Activated gamma-delta T cell treated with Interleukin-2 at 50 U/mL for 16 hours (primary cell): Measurements from ENCODE around the gene SREBF1.
A peak's percentile ranks its signal among the peaks of the same experiment; 100 is the strongest.

Experiments used
- DNase-seq: peaks from one replicate; pipeline ENCODE4 v3.0.0-alpha.2; 2020

Gene SREBF1

GRCh38 chr17:17839791-17840707 lies 3.3 kb upstream of the SREBF1 start:
- DNase-seq = peak; percentile 65

GRCh38 chr17:17837966-17838962 lies 1.5 kb upstream of the SREBF1 start:
- DNase-seq = no peak

- no peak for DNase-seq
Measured at GRCh38 chr17:17837380-17837821, 615 bp upstream of the SREBF1 start.

GRCh38 chr17:17836250-17836817 lies 452 bp downstream of the SREBF1 start:
- DNase-seq = peak; percentile 93

GRCh38 chr17:17835415-17836249 lies 1.2 kb downstream of the SREBF1 start:
- no peak for DNase-seq

- no peak for DNase-seq
Measured at GRCh38 chr17:17834974-17835373, 1.8 kb downstream of the SREBF1 start.

GRCh38 chr17:17833658-17834357 lies 3.0 kb downstream of the SREBF1 start:
- DNase-seq = no peak

GRCh38 chr17:17832032-17832363 lies 4.8 kb downstream of the SREBF1 start:
- no peak for DNase-seq

GRCh38 chr17:17831208-17832031 lies 5.4 kb downstream of the SREBF1 start:
- no peak for DNase-seq

GRCh38 chr17:17830740-17831207 lies 6.0 kb downstream of the SREBF1 start:
- no peak for DNase-seq

- no peak for DNase-seq
Measured at GRCh38 chr17:17830269-17830567, 6.6 kb downstream of the SREBF1 start.

GRCh38 chr17:17827826-17828621 lies 8.8 kb downstream of the SREBF1 start:
- no peak for DNase-seq

- no peak for DNase-seq
Measured at GRCh38 chr17:17826942-17827785, 9.6 kb downstream of the SREBF1 start.

GRCh38 chr17:17826342-17826713 lies 10.5 kb downstream of the SREBF1 start:
- DNase-seq = no peak

- DNase-seq = no peak
Measured at GRCh38 chr17:17824783-17825614, 11.8 kb downstream of the SREBF1 start.

GRCh38 chr17:17824119-17824782 lies 12.5 kb downstream of the SREBF1 start:
- no peak for DNase-seq

GRCh38 chr17:17823433-17824118 lies 13.2 kb downstream of the SREBF1 start:
- DNase-seq = peak; percentile 72
